Adrenal gland (tissue), 5 donors: ENCODE data around the gene UBE2M.

ENCODE experiments used
- CTCF ChIP-seq, 6 experiments: fragments of 450-650 bp in 4 of 6; fragments of 200-600 bp in 2 of 6; sonication (generic) in 1 of 6; IDR thresholded peaks; 1 replicate in 5 of 6; 2 replicates in 1 of 6; pipeline versions ENCODE4 v1.5.1 to v1.8.0; 2016 to 2021; ENCODE audit warnings: antibody characterized with exemption in 6 of 6, mild to moderate bottlenecking in 2 of 6, moderate library complexity in 1 of 6
- POLR2A ChIP-seq, 2 donors: fragments of 450-650 bp; IDR thresholded peaks; one replicate each; pipeline ENCODE4 v1.6.1; 2017; ENCODE audit warnings: antibody characterized with exemption in 2 of 2, mild to moderate bottlenecking in 2 of 2, moderate library complexity in 1 of 2
- donor health status: DM: no; HTN: no; CAD: no.

- TF ChIP-seq CTCF (IDR thresholded peaks at IDR 0.05): no peak
- TF ChIP-seq POLR2A (IDR thresholded peaks at IDR 0.05): no peak
These were observed 48.7 kb downstream of the UBE2M start for GRCh38 chr19:58509731-58510083.
